Measurements from ENCODE around the gene TNFRSF12A.
A peak's percentile ranks its signal among the peaks of the same experiment; 100 is the strongest.

TNFRSF12A gene

DNA sequence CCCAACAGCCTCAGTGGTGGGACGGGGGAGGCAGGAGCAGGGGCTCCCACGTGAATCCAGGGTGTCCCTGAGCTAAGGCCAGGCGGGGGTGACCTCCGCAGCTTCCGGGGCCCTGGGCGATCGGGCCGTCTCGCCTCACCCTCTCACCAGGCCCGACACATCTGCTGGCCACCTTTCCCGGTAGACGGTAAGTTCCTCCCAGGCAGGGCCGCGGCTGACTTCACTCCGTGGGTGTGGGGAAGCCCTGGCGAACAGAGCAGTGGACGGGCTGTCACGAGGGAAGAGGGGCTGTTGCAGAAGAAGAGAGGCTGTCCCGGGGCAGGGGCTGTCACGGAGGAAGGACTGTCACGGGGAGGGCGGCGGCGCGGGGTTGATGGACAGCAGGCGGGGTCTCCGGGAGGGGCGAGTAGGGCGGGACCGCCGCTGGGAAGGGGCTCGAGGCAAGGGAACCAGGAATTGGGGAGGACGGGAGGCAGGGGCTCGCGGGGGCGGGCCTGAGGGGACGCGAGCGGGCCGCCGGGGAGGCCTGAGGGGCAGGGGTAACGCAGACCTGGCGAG, 40.4 kb upstream of the TNFRSF12A start:
- CTCF ChIA-PET = interaction anchor here (1.5 kb wide), 1 partner anchor 10 kb away, joined by 8 read pairs; no protein-coding TSS in a partner anchor
- DNase-seq (ENCODE audit: low spot score) = no peak
- POLR2A ChIA-PET (ENCODE audit: low non-redundant PET) = interaction anchor here (1.5 kb wide), 1 partner anchor 9 kb away, joined by 3 read pairs; no protein-coding TSS in a partner anchor
- TF ChIP-seq, protein P1, sequence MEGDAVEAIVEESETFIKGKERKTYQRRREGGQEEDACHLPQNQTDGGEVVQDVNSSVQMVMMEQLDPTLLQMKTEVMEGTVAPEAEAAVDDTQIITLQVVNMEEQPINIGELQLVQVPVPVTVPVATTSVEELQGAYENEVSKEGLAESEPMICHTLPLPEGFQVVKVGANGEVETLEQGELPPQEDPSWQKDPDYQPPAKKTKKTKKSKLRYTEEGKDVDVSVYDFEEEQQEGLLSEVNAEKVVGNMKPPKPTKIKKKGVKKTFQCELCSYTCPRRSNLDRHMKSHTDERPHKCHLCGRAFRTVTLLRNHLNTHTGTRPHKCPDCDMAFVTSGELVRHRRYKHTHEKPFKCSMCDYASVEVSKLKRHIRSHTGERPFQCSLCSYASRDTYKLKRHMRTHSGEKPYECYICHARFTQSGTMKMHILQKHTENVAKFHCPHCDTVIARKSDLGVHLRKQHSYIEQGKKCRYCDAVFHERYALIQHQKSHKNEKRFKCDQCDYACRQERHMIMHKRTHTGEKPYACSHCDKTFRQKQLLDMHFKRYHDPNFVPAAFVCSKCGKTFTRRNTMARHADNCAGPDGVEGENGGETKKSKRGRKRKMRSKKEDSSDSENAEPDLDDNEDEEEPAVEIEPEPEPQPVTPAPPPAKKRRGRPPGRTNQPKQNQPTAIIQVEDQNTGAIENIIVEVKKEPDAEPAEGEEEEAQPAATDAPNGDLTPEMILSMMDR (conservative IDR thresholded peaks at IDR 0.05; ENCODE audit: low read depth) = no peak
- peak overlapping the region; percentile 84 for H3K27ac ChIP-seq

GRCh38 chr16:2980227-2981176, 39.7 kb upstream of the TNFRSF12A start, which contains the start of gene PKMYT1:
PKMYT1 (minus strand) TSS chr16:2980446; CDS start chr16:2979657, 789 bp downstream.
- POLR2A ChIA-PET (ENCODE audit: low non-redundant PET) = interaction anchor here (0.5 to 1.5 kb wide), 4 partner anchors 10 to 58 kb away, joined by 3 to 7 read pairs (median 3); partner anchors contain the start of gene PAQR4
- CTCF ChIA-PET = interaction anchor here (0.6 to 1.5 kb wide), 5 partner anchors 8 to 66 kb away, joined by 3 to 8 read pairs (median 6); partner anchors contain the start of gene MMP25
- TF ChIP-seq, protein P1 (conservative IDR thresholded peaks at IDR 0.05; ENCODE audit: low read depth) = no peak
- H3K27ac ChIP-seq = peak within 1 kb of the TSS; percentile 84
- peak; percentile 99 for DNase-seq (ENCODE audit: low spot score)

GRCh38 chr16:2981177-2981898, 38.8 kb upstream of the TNFRSF12A start:
- peak overlapping the region; percentile 84 for H3K27ac ChIP-seq
- CTCF ChIA-PET = interaction anchor here (0.7 to 1.0 kb wide), 3 partner anchors 9 to 65 kb away, joined by 3 to 8 read pairs (median 3); partner anchors contain the start of gene MMP25

GRCh38 chr16:2981899-2982250, 38.3 kb upstream of the TNFRSF12A start:
- no peak for DNase-seq (ENCODE audit: low spot score)
- TF ChIP-seq, protein P1 (conservative IDR thresholded peaks at IDR 0.05; ENCODE audit: low read depth) = no peak
- H3K27ac ChIP-seq = peak overlapping the region; percentile 84
- POLR2A ChIA-PET (ENCODE audit: low non-redundant PET) = no interaction called here
- CTCF ChIA-PET = interaction anchor here (0.6 to 1.0 kb wide), 2 partner anchors 11 to 1185 kb away, joined by 3 read pairs; no protein-coding TSS in a partner anchor

More at GRCh38 chr16:2981177-2981898, 38.8 kb upstream of the TNFRSF12A start:
- TF ChIP-seq, protein P1 (conservative IDR thresholded peaks at IDR 0.05; ENCODE audit: low read depth) = no peak
- POLR2A ChIA-PET (ENCODE audit: low non-redundant PET) = interaction anchor here (0.5 to 1.5 kb wide), 4 partner anchors 11 to 59 kb away, joined by 3 to 7 read pairs (median 3); partner anchors contain the start of gene PAQR4
- DNase-seq (ENCODE audit: low spot score) = no peak

DNA sequence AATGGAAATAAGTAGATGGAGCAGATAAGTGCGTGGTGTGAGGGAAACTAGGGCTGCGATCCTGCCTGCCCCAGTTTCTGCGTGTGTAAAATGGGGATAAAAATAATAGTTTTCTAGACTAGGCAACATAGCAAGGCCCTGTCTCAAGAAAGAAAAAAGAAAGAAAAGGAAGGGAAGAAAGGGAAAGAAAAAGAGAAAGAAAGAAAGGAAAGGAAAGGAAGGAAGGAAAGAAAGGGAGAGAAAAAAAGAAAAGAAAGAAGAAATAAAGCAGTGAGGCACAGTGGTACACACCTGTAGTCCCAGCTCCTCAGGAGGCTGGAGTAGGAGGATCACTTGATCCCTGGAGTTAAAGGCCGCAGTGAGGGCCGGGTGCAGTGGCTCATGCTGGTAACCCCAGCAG, 37.8 kb upstream of the TNFRSF12A start:
- POLR2A ChIA-PET (ENCODE audit: low non-redundant PET) = interaction anchor here (0.7 kb wide), 2 partner anchors 40 to 714 kb away, joined by 5 to 6 read pairs; no protein-coding TSS in a partner anchor
- peak overlapping the region; percentile 66 for H3K27ac ChIP-seq
- TF ChIP-seq, protein P1 (conservative IDR thresholded peaks at IDR 0.05; ENCODE audit: low read depth) = no peak
- no peak for DNase-seq (ENCODE audit: low spot score)
- CTCF ChIA-PET = interaction anchor here (0.6 to 1.8 kb wide), 3 partner anchors 10 to 1184 kb away, joined by 3 to 8 read pairs (median 4); no protein-coding TSS in a partner anchor

All from RWPE1 (cell line).